ENCODE measurements around the gene RENBP. TPM values are rescaled to one million over a fixed set of nuclear protein-coding genes. Genes with fewer than 3 reads are reported as not detected.

The RENBP gene
- total RNA-seq, 1 donor from 2014 or later, result 4.2 TPM

GRCh38 chrX:153930011-153930910, 14.2 kb downstream of the RENBP start:
- intact Hi-C loops (cut with DNase I), result no loop called here
- no peaks in the 10 kb centered on the region for H3K9me3 ChIP-seq
- H3K36me3 ChIP-seq, result no peaks in the 10 kb centered on the region
- H3K27me3 ChIP-seq, result no peaks in the 10 kb centered on the region
- TF ChIP-seq CTCF (IDR thresholded peaks at IDR 0.05) (no peak), POLR2AphosphoS5 (IDR thresholded peaks at IDR 0.05; ENCODE audit: insufficient read depth in 1 of 2, low read depth in 1 of 2) (no peak), POLR2A (IDR thresholded peaks at IDR 0.05) (no peak)
- no peak overlapping the region for H3K4me3 ChIP-seq
- peaks cover 37% of the 10 kb centered on the region for H3K4me1 ChIP-seq
- DNase-seq (ENCODE audit: extremely low spot score in 2 of 2), result no peak
- no peak overlapping the region for H3K27ac ChIP-seq

GRCh38 chrX:153929576-153929975, 14.9 kb downstream of the RENBP start:
- H3K4me3 ChIP-seq, result no peak overlapping the region
- no peaks in the 10 kb centered on the region for H3K9me3 ChIP-seq
- no peak overlapping the region for H3K27ac ChIP-seq
- DNase-seq (ENCODE audit: extremely low spot score in 2 of 2), result no peak
- intact Hi-C loops (cut with DNase I), result loop anchor here (10.0 kb wide), 1 partner anchor 145 kb away; the partner anchor contains the start of gene SRPK3
- peaks cover 35% of the 10 kb centered on the region for H3K4me1 ChIP-seq
- TF ChIP-seq POLR2AphosphoS5 (IDR thresholded peaks at IDR 0.05; ENCODE audit: insufficient read depth in 1 of 2, low read depth in 1 of 2) (no peak), POLR2A (IDR thresholded peaks at IDR 0.05) (no peak), CTCF (IDR thresholded peaks at IDR 0.05) (no peak)
- H3K36me3 ChIP-seq, result no peaks in the 10 kb centered on the region
- no peaks in the 10 kb centered on the region for H3K27me3 ChIP-seq

GRCh38 chrX:153928846-153929245, 15.6 kb downstream of the RENBP start:
- Histone ChIP-seq H3K9me3 (no peaks in the 10 kb centered on the region), H3K4me1 (peaks cover 29% of the 10 kb centered on the region), H3K4me3 (no peak overlapping the region), H3K27me3 (no peaks in the 10 kb centered on the region), H3K36me3 (no peaks in the 10 kb centered on the region), H3K27ac (peak overlapping the region; percentile 90)
- no peak for DNase-seq (ENCODE audit: extremely low spot score in 2 of 2)
- intact Hi-C loops (cut with DNase I), result loop anchor here (10.0 kb wide), 1 partner anchor 144 kb away; the partner anchor contains the start of gene SRPK3
- TF ChIP-seq POLR2A (IDR thresholded peaks at IDR 0.05) (no peak), CTCF (IDR thresholded peaks at IDR 0.05) (no peak), POLR2AphosphoS5 (IDR thresholded peaks at IDR 0.05; ENCODE audit: insufficient read depth in 1 of 2, low read depth in 1 of 2) (no peak)

GRCh38 chrX:153927922-153928760, 16.3 kb downstream of the RENBP start:
- Histone ChIP-seq H3K36me3 (no peaks in the 10 kb centered on the region), H3K27me3 (no peaks in the 10 kb centered on the region), H3K9me3 (no peaks in the 10 kb centered on the region), H3K4me3 (peak overlapping the region; percentile 57 to 64), H3K27ac (peak overlapping the region; percentile 90), H3K4me1 (peaks cover 31% of the 10 kb centered on the region)
- TF ChIP-seq POLR2A (IDR thresholded peaks at IDR 0.05) (peak in 1 of 2 donors; percentile 83), CTCF (IDR thresholded peaks at IDR 0.05) (no peak), POLR2AphosphoS5 (IDR thresholded peaks at IDR 0.05; ENCODE audit: insufficient read depth in 1 of 2, low read depth in 1 of 2) (peak; percentile 74 to 89)
- intact Hi-C loops (cut with DNase I), result loop anchor here (10.0 kb wide), 1 partner anchor 143 kb away; the partner anchor contains the start of gene SRPK3
- peak in 1 of 2 donors; percentile 98 for DNase-seq (ENCODE audit: extremely low spot score in 2 of 2)
